Coronary artery (tissue), 2 donors: ENCODE data around the gene TGFA.

Experiments used
- DNase-seq: peaks from one replicate; pipeline ENCODE4 v3.0.0-alpha.2; 2017; ENCODE audit warnings: low spot score
- H3K27ac ChIP-seq, 2 donors: fragments of 200-600 bp; sonication (generic); one replicate each; pipeline ENCODE4 v1.5.1; 2016 to 2019
- H3K4me3 ChIP-seq: fragments of 200-600 bp; sonication (generic); 2 replicates; pipeline ENCODE4 v1.5.1; 2016; ENCODE audit warnings: mild to moderate bottlenecking, moderate library complexity
- CTCF ChIP-seq: fragments of 200-600 bp; sonication (generic); IDR thresholded peaks from one replicate; pipeline ENCODE4 v1.5.1; 2019; ENCODE audit warnings: antibody characterized with exemption

The TGFA gene

GRCh38 chr2:70518557-70518956 is 35.1 kb downstream of the TGFA start:
- TF ChIP-seq CTCF, result no peak
- Histone ChIP-seq H3K27ac (no peak overlapping the region), H3K4me3 (no peak overlapping the region)

GRCh38 chr2:70517804-70518203 is 35.8 kb downstream of the TGFA start:
- Histone ChIP-seq H3K4me3 (no peak overlapping the region), H3K27ac (no peak overlapping the region)
- no peak for TF ChIP-seq CTCF
- no peak for DNase-seq

More at GRCh38 chr2:70518557-70518956, 35.1 kb downstream of the TGFA start:
- no peak for DNase-seq

GRCh38 chr2:70516596-70516995 is 37.0 kb downstream of the TGFA start:
- no peak for DNase-seq
- no peak overlapping the region for H3K27ac ChIP-seq
- no peak for TF ChIP-seq CTCF
- H3K4me3 ChIP-seq, result no peak overlapping the region

- no peak overlapping the region for H3K4me3 ChIP-seq
- no peak for TF ChIP-seq CTCF
- DNase-seq, result no peak
- H3K27ac ChIP-seq, result no peak overlapping the region
Measured at GRCh38 chr2:70515938-70516337, 37.7 kb downstream of the TGFA start.

- Histone ChIP-seq H3K4me3 (no peak overlapping the region), H3K27ac (no peak overlapping the region)
- DNase-seq, result no peak
- no peak for TF ChIP-seq CTCF
Measured at GRCh38 chr2:70514612-70515055, 39.0 kb downstream of the TGFA start.

GRCh38 chr2:70513738-70514137 is 39.9 kb downstream of the TGFA start:
- H3K27ac ChIP-seq, result no peak overlapping the region
- TF ChIP-seq CTCF, result no peak
- H3K4me3 ChIP-seq, result no peak overlapping the region
- DNase-seq, result no peak

GRCh38 chr2:70511971-70512729 is 41.5 kb downstream of the TGFA start:
- Histone ChIP-seq H3K27ac (no peak overlapping the region), H3K4me3 (no peak overlapping the region)
- DNase-seq, result no peak
- no peak for TF ChIP-seq CTCF
